GDM1 (cell line): Measurements from ENCODE around the gene GLYR1.
"Not testable (repeated sequence)": the region's sequence is repeated elsewhere in the genome, so short reads cannot be mapped to it uniquely, and the experiment has no call there.

ENCODE experiments used
- DNase-seq: peaks from one replicate; lab custom pipeline; 2025; lab: John Stamatoyannopoulos, UW

GLYR1 gene

DNA sequence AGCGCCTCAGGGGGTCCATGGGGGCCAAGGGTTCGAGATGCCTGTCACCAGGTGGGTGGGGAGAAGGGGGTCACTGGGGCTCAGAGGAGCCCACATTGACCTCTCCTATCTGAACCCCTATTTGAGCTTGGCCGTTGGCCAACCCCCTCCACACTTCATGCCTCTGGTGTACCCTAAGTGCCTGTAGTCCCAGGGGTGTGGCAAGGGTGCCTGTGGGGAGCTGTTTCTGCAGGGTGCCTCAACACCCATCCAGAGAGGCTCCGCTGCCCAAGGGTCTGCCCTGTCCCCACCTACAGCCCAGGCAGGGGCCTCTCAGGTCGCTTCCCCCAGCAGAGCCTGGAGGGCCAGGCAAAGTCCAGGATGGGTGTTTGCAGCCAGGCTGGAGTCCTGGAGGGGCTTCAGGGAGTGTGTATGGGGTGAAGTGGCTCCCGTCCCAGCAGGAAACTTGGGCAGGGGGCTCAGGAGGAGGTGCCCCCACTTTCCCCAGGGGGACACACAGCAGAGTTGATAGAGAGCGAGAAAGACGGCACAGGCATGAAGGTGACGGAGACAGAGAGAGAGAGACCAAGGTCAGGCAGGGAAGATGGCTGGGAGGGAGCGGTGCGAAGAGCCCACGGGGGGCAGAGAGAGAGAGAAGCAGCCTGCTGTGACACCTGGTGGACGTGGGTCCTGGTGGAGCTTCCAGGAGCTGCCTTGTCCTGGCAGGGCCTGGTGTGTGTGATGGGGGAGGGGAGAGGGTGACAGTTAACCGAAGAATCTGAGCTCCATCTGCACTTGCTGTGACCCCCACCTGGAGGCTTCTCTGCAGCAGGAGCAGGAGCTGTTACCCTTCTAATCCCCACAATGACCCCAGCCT, 59.2 kb downstream of the GLYR1 start, which contains the start of gene SEPTIN12:
TSS of gene SEPTIN12 (minus strand) at position 719 of the 856 bp plus-strand sequence. CDS start at position 19, 700 bp downstream.
- DNase-seq, result no peak

DNA sequence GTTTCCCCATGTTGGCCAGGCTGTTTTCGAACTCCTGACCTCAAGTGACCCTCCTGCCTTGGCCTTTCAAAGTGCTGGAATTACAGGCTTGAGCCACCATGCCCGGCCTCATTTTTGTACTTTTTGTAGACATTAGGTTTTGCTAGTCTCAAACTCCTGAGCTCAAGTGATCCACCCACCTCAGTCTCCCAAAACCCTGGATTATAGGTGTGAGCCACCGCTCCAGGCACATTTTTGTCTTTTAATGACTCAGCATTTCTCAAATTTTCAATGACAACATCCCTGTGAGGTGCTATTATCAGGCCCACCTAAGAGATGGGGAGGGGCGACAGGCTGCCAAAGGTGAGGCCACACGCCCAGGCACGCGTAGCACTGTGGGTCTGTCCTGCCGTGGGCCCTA, 60.0 kb downstream of the GLYR1 start:
- no peak for DNase-seq

DNA sequence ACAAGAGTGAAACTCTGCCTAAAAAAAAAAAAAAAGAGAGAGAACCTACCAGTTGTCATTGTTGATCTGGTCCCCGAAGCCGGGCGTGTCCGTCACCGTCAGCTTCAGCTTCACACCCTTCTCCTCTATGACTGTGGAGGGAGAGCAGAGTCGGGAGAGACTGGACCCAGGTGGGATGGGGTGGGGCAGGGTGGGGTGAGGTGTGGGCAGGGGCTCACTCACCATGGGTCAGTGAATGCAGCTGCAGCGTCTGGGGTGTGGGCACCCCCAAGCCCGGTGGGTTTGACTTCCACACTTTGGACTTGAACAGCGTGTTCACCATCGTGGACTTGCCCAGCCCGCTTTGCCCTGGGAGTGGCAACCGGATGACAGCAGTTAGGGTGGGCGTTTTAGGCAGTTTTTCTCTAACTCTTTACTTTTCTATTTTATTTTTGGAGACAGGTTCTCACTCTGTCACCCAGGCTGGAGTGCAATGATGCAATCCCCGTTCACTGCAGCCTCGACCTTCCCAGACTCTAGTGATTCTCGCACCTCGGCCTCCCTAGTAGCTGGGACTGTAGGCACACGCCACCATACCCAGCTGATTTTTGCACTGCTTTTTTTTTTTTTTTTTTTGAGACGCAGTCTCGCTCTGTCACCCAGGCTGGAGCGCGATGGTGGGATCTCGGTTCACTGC, 61.2 kb downstream of the GLYR1 start:
- no peak for DNase-seq

GRCh38 chr16:4784444-4784987, 62.6 kb downstream of the GLYR1 start:
- not testable (repeated sequence) for DNase-seq

DNA sequence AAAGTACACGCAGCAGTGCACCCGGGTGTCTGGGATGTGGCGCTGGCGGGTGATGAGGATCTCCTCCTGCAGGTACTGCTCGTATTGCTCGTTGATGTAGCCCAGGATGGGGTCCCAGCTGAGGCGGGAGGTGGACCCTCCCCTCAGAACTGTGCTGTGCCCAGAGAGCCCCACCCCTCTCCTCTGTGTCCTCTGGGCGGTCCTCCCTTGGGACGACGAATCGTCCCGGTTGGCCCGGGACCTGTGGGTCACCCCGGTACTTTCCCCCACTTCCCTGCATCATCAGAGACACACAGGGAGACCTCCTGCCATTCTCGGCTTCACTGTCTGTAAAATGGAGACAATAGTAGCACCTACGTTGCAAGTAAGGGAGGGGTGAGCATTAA, 63.1 kb downstream of the GLYR1 start:
- no peak for DNase-seq

- DNase-seq, result no peak
These were observed 63.7 kb downstream of the GLYR1 start for GRCh38 chr16:4783251-4783950.

DNA sequence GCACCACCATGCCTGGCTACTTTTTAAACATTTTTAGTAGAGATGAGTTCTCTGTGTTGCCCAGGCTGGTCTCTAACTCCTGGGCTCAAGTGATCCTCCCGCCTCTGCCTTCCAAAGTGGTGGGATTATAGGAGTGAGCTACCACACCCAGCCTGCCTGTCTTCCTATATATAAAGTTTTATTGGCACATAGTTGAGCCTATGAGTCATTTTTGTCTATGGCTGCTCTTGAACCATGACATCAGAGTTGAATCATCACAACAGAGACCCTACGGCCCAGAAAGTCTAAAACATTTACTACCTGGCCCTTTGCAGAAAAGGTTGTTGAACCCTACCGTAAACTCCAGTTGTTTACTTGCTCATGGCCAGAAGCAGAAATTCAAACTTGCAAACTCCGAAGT, 66.9 kb downstream of the GLYR1 start:
- no peak for DNase-seq

DNA sequence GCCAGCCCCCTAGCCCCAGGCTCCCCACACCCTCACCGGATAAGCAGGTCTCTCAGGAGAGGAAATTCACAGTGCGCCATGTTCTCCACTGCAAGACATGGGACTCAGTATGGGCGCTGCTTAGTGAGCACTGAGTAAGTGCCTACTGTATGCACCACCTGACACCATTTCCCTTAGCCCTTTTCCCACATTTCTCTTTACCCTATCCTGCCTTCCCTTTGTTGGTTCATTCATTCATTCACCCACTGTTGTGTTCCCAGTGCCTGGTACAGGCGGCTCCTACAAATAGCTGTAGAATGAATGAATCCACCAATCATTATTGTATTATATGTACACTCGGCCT, 69.1 kb downstream of the GLYR1 start:
- no peak for DNase-seq

DNA sequence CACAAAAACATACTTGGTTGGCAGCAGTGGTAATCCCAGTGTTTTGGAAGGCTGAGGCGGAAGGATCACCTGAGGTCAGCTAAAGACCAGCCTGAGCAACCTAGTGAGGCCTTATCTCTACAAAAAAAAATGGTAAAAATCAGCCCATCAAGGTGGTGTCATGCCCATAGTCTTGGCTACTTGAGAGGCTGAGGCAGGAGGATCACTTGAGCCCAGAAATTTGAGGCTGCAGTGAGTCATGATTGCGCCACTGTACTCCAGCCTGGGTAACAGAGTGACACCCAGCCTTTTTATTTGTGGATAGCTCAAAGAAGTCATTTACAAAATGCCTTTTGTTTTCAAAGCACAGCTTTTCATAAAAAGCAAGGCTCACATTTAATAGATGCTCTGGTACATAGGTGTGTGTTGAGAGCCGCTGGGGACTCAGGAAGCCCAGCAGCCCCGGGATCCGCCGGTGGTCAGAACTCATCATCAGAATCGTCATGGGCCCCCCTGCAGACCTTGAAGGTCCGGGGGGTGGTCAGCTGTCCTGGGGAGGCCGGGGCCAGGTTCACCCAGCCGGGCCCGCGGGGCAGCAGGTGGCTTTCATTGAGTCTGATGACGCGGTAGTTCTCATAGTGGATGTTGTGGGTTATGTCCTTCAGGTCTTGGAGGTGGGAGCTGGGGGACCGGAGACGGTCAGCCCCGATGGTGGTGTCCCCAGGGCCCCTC, 69.6 kb downstream of the GLYR1 start:
- DNase-seq, result no peak

DNA sequence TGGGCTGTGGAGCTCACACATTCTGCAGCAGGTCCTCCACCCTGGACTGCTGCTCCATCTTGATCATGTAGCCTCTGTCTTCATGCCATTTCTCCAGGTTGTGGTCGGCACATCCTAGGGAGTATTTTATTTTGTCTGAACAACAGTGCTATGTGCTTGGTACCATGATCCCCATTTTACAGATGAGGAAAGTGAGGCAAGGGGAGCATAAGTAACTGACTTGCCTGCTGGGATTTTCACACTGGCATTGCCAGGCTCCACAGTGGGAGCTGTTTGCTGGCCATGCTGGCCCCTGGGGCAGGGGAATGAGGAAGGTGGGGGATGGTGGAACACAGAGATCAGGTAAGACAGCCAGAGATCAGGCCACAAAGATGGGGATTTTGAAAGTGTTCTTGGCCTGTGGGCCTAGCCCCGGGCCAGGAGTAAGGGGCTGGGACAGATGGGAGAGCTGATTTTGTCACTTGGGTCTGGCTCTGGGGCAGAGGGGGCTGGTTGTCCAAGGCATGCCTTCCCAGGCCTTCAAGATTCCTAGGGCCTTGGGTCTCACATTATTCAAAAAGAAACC, 70.9 kb downstream of the GLYR1 start:
- DNase-seq, result no peak

GRCh38 chr16:4775005-4775404, 72.1 kb downstream of the GLYR1 start:
- DNase-seq, result no peak

- DNase-seq, result no peak
These were observed 74.7 kb downstream of the GLYR1 start for GRCh38 chr16:4772351-4772750.

GRCh38 chr16:4771646-4772045, 75.4 kb downstream of the GLYR1 start:
- no peak for DNase-seq

GRCh38 chr16:4769306-4769638, 77.8 kb downstream of the GLYR1 start:
- no peak for DNase-seq

DNA sequence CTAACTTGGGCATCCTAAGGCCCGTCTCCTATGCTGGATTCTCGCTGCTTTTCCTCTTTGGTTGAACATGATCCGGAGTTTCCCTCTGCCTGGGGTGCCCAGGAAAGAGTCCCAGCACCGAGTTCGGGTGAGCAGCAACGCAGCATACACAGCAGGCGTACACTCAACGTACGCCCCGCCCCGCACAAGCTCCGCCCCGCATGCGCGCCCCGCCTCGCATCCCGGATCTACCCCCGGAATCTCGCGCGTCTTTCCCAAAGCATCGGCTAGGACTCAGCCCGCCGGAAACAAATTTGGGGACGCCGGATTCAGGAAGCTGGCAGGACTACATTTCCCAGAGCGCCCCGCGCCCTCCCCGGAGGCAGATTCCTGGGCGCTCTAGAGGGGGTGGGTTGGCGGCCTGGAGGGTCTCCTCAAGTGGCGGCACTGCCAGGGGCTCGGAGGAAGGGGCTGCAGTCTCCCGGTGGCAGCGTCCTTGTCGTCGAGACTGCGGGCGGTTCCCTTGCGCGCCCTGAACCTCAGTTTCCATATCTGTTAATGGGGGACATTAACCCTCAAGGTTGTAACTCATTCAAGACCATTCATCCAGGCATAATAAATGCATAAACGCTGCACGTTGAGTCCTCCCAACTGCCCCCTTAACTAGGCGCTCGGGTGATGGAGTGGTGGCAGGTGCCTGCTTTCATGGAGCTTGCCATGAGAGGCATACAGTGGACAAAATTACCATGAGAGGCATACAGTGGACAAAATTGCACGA, 78.4 kb downstream of the GLYR1 start:
- peak; percentile 58 for DNase-seq

DNA sequence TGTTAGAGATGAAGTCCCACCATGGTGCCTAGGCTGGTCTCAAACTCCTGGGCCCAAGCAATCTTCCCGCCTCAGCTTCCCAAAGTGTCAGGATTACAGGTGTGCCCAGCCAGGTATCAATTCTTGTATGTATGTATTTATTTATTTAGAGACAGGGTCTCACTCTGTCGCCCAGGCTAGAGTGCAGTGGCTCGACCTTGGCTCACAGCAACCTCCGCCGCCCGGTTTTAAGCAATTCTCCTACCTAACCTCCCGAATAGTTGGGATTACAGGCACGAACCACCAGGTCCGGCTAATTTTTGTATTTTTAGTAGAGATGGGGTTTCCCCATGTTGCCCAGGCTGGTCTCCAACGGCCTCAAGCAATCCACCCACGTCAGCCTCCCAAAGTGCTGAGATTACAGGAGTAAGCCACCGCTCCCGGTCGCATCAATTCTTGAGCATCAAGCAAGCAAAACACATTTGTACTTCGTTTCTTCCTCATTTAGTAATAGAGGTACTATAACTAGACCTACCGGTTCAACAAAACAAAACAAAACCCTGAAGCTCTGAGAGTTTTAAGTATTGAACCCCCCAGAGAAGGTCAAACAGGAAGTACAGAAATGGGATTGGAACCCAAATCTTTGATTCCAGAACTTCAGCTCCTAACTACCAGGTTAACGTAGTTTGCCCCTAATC, 79.1 kb downstream of the GLYR1 start:
- no peak for DNase-seq

GRCh38 chr16:4766875-4767628, 80.0 kb downstream of the GLYR1 start, which contains the start of gene ZNF500:
Gene ZNF500, minus strand, starts transcription at chr16:4767162. Its CDS starts 1,184 bp downstream, at chr16:4765978.
- DNase-seq, result peak; percentile 91

DNA sequence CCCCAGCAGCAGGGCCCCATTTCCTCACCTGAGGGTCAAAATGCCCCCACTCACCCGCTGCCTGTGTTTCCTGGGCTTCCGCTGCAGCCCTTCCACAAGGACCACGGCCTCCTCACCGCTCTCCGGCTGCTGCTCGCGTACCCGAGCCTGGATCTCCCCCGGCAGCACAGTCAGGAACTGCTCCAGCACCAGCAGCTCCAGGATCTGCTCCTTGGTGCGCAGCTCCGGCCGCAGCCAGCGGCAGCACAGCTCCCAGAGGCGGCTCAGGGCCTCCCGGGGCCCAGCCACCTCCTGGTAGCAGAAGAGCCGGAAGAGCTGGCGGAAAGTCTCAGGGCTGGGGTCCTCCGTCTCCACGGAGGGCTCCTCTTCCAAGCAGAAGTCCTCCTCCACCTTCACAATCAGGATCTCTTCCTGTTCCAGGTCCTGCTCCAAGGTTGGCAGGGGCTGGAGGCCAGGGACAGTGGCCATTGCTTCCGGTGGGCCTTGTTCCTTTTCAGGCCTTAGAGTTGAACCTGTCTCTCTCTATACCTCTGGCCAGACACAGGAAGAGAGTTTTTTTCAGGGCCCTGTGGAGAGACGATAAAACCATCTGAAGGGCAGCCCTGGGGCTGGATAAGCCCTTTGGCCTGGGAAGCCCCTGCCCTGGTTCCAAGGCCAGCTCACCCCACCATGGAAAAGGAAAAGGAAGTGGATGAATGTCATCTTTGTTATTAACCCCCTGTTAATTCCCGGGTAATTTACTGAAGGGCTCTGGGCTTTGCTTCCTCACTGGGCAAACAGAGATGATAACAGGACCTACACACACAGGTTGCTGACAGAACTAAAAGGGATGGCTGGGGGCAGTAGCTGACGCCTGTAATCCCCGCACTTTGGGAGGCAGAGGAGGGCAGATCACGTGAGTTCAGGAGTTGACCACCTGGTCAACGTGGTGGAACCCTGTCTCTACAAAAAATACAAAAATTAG, 81.3 kb downstream of the GLYR1 start:
- no peak for DNase-seq
